Measurements from ENCODE around the gene NMRK2. TPM values are rescaled to one million over a fixed set of nuclear protein-coding genes. Genes with fewer than 3 reads are reported as not detected.
"Not testable (repeated sequence)": the region's sequence is repeated elsewhere in the genome, so short reads cannot be mapped to it uniquely, and the experiment has no call there.

The NMRK2 gene, protein sequence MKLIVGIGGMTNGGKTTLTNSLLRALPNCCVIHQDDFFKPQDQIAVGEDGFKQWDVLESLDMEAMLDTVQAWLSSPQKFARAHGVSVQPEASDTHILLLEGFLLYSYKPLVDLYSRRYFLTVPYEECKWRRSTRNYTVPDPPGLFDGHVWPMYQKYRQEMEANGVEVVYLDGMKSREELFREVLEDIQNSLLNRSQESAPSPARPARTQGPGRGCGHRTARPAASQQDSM
- total RNA-seq = not detected

DNA sequence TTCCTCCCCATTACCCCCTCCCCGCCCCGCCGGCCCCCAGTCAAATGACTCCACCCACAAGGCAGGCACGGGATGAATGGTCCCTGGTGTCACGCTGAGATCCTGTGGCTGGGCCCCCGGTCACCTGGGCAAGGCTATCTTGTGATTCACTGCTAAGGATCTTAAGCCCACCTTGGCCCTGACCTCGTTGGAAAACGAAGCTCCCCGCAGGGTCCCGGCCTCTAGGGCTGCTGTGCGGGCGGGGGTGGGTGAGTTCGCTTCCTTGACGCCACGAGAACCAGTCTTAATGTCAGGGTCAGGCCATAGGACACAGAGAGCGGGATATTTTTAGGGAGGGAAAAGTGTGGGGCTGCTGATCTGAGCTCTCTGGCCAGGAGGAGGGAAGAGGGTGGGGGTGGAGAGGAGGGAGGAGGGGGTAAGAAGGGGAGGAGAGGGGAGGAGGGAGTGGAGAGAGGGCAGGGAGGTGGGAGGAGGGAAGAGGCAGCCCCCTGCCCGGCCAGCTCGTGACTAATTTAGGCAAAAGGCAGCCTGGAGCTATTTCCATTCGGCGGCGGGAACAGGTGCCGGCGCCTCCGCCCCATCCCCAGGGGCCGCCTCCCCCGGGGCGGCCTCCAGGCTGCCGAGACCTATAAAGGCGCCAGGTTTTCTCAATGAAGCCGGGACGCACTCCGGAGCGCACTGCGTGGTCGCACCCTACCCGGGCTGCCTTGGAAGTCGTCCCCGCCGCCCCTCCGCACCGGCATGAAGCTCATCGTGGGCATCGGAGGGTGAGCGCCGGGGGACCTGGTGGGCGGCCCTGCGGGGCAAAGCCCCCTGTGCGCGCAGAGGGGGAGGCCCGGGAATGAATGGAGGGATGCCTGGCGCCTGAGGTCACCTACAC, at the start of gene NMRK2:
TSS of gene NMRK2 (plus strand) at position 139 of the 880 bp plus-strand sequence. CDS start at position 742, 603 bp downstream.
- ATAC-seq = no peak

DNA sequence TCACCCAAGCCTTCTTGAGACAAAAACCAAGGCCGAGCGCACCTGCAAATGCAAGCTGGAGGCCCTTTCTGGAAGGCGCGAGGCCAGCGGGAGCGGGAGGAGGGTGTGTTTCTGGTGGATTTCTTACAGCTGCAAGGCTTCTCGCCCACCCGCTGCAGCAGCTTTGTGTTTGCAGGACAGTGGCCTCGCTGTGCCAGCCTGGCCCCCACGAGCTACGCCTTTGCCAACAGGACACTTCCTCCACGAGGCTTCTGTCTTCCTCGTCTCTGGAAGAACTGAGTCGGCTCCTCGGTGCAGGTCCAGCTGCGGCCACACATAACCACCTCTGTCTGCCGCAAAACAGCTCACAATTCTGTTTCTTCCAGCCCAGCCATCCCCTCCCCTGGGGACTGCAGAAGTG, 42.3 kb upstream of the NMRK2 start:
- ATAC-seq = no peak

DNA sequence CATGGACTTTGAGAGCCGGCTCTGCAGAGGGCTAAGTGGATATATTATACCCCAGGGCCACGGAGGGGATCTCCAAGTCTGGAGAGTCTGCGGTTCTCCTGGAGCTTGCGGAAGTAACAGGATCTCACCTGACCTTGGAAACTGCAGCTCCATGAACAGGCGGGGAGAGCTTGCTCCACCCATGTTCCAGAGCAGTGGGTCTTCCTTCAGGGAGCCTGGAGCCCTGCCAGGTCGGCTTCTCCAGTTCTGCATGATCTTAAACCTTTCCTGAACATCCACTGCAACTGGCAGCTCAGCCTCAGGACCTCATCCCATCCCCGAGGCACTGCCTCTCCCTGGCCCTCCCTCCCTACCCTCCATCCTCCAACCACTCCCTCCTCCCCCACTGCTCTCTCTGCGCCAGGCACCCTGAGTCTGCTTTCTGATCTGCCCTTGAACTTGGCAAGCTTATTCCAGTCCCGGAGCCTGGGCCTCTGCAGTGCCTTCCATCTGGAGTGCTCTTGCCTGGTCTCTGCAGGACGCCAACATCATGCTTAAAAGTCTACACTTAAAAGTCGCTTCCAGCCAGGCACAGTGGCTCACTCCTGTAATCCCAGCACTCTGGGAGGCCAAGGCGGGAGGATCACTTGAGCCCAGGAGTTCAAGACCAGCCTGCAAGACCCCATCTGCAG, 39.2 kb upstream of the NMRK2 start:
- no peak for ATAC-seq

DNA sequence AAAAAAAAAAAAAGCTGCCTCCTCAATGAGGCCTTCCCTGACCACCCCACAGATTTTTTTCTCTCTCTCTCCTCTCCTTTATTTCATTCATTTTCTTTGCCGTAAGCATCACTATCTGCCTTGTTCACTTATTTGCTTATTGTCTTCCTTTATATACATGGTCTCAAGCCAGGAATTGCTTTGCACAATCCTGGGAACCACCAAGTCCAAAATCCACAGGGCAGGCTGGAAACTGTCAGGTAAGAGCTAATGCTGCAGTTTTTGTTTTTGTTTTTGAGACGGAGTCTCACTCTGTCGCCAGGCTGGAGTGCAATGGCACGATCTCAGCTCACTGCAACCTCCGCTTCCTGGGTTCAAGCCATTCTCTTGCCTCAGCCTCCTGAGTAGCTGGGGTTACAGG, 37.9 kb upstream of the NMRK2 start:
- not testable (repeated sequence) for ATAC-seq

DNA sequence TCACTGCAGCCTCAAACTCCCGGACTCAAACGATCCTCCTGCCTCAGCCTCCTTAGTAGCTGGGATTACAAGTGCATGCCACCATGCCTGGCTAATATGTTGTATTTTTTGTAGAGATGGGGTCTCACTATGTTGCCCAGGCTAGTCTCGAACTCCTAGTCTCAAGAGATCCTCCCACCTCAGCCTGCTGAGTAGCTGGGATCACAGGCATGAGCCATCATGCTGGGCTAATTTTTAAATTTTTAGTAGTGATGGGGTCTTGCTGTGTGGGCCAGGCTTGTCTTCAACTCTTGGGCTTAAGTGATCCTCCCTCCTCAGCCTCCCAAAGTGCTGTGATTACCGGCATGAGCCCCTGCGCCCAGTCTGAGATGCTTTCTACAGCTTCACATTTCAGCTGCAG, 37.1 kb upstream of the NMRK2 start:
- ATAC-seq = no peak

DNA sequence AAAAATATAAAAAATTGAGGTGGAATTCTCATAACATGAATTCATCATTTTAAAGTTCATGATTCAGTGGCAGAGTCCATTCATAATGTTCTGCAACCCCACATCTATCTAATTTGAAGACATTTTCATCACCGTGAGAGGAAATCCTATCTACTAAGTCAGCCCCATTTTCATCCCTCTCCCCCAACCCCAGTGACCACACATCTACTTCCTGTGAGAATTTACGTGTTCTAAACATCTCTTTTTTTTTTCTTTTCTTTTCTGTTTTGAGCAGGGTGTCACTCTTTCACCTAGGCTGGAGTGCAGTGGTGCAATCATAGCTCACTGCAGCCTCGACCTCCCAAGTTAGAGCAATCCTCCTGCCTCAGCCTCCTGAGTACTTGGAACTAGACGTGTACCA, 34.9 kb upstream of the NMRK2 start:
- ATAC-seq = no peak

DNA sequence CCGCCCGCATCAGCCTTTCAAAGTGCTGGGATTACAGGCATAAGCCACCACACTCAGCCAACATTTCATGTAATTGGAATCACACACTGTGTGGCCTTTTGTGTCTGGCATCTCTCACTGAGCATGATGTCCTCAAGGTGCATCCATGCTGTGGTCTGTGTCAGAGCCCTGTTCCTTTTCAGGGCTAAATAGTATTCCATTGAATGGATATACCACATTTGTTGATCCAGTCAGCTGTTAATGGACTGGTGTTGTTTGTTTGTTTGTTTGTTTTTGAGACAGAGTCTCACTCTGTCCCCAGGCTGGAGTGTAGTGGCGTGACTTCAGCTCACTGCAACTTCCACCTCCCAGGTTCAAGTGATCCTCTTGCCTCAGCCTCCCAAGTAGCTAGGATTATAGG, 34.4 kb upstream of the NMRK2 start:
- ATAC-seq = no peak

DNA sequence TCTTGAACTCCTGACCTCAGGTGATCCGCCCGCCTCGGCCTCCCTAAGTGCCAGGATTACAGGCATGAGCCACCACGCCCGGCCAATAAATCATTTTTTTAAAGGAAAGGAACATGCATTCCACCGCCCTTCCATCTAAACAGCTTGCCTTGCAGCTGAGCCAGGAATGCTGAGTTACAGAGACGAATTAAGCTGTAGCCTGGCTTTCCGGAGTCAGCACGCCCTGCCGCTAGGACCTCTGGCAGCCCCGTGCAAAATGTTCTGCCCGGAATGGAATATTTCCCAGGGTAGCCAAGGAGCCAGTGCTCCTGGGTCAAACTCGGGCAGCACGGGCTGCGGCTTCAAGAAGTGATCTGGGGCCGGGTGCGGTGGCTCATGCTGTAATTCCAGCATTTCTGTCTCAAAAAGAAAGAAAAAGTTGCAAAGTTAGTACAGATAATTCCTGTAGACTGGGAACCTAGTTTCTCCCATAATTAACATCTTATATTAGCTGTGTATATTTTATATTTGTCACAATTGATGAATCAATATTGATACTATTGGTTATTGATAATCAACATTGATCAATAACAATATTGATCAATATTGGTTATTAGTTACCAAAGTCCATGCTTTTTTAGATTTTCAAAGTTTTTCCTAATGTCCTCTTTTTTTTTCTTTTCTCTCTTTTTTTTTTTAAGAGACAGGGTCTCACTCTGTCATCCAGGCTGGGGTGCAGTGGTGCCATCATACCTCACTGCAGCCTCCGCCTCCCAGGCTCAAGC, 33.2 kb upstream of the NMRK2 start:
- no peak for ATAC-seq

DNA sequence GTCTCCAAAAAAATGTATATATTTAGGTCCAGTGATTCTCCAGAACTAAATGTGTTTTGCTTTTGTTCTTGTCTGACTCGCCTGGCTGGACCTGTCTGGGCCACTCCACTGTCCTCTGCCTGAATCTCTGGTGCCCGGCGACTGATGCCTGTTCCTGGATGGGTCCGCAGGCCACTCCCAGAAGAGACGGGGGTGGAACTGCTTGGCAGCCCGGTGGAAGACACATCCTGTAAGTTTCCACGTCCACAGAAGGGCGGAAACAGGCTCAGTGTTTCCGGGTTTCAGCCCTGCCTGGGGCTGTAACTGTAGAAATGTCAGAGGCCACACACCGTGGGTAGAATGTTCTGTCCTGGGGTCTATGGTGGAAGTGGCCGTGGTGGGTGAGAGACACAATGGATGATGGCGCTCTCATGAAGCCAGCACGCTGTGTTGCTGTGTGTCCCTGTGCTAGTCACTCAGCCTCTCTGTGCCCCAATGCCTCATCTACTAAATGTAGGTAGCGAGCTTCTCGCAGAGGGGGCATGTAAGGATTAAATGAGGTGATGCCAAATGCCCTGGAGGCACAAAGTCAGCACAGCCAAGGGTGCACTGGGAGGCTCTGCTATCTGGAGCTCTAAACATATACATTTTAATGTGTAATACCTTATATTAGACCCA, 30.4 kb upstream of the NMRK2 start:
- ATAC-seq = peak; percentile 44

DNA sequence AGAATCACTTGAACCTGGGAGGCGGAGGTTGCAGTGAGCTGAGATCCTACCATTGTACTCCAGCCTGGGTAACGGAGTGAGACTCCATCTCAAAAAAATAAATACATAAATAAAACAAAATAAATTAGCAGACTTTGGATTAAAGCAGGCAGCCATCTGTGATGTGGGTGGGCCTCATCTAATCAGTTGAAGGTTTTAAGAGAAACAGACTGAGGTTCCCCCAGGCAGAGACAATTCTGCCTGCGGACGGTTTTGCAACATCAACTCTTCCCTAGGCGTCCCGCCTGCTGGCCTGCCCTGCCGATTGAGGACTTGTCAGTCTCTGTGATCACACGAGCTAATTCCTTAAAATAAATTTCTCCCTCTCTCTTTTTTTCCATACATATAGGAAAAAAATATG, 28.6 kb upstream of the NMRK2 start:
- no peak for ATAC-seq

DNA sequence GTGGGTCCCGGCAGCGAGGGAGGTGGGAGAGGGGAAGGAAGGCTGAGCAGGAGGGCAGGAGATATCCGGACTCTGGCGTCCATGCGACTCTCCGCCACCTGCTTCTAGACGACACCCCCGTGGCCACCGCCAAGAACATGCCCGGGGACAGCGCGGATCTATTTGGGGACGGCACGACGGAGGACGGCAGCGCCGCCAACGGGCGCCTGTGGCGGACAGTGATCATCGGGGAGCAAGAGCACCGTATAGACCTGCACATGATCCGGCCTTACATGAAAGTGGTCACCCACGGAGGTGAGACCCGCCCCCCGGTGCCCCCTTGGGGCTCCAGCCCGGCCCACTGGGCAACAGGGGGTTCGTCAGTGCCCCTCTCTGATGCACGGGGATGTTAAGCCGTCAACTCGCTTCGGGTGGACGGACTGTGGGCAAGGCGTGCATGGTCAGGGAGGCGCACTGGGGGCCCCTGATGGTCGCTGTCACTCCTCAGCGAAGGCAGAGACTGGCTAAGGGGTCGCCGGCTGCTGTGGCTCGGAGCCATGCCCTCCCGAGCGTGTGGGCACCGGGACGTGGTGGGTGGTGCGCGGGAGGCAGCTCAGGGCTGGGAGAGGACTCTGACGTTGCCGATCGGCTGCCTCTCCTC, 25.1 kb upstream of the NMRK2 start:
- no peak for ATAC-seq

DNA sequence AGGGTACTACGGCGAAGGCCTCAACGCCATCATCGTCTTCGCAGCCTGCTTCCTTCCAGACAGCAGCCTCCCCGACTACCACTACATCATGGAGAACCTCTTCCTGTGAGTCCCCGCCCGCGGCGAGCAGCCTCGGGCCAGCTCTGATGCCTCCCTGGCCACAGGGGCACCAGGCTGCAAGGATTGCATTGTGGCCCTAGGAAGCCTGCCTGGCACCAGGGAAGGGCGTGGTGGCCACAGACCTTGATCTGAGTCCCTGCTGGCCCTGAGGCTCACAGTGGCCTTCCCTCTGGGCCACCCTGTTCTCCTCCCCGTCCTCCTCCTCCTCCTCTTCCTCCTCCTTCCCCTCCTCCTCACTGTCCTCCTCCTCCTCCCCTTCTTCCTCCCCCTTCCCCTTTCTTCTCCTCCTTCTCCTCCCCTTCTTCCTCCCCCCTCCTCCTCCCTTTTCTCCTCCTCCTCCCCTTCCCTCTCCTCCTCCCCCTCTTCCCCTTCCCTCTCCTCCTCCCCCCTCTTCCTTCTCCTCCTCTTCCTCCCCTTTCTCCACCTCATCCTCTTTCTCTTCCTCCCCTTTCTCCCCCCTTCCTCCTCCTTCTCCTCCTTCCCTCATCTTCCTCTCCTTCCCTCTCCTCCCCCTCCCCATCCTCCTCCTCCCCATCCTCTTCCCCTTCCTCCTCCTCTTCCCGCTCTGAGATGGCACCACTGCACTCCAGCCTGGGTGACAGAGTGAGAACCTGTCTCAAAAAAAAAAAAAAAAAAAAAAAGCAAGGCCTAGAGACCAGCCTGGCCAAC, 24.4 kb upstream of the NMRK2 start:
- no peak for ATAC-seq

DNA sequence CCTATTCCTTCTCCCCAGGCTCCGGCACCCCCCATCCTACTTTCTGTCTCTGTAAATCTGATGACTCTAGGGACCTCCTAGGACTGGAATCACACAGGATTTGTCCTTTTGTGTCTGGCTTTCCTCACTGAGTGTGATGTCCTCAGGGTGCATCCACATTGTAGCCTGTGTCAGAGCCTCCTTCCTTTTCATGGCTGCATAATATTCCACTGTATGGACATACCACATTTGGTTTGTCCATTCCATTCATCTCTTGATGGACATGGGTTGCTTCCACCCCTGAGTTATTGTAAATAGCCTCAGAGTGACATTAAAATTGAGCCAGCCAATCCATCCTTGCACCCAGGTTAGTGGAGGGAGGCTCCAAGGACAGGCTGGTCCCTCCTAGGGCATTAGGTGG, 22.8 kb upstream of the NMRK2 start:
- no peak for ATAC-seq

DNA sequence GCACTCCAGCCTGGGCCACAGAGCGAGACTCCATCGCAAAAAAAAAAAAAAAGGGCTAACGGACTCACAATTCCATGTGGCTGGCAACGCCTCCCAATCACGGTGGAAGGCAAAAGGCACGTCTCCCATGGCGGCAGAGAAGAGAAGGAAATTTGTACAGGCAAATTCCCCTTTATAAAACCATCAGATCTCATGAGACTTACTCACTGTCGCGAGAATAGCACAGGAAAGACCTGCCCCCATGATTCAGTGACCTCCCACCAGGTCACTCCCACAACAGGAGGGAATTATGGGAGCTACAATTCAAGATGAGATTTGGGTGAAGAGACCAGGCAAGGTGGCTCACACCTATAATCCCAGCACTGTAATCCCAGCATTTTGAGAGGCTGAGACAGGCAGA, 18.7 kb upstream of the NMRK2 start:
- no peak for ATAC-seq

DNA sequence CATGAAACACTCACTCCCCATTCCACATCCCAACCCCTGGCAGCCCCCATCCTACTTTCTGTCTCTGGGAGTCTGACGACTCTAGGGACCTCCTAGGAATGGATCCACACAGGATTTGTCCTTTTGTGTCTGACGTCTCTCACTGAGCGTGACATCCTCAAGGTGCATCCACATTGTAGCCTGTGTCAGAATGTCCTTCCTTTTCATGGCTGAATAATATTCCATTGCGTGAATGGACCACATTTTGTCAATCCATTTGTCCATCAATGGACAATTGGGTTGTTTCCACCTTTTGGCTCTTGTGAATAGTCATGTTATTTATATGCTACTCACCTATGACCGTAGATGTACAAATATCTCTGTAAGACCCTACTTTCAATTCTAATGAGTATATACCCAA, 16.8 kb upstream of the NMRK2 start:
- ATAC-seq = no peak

DNA sequence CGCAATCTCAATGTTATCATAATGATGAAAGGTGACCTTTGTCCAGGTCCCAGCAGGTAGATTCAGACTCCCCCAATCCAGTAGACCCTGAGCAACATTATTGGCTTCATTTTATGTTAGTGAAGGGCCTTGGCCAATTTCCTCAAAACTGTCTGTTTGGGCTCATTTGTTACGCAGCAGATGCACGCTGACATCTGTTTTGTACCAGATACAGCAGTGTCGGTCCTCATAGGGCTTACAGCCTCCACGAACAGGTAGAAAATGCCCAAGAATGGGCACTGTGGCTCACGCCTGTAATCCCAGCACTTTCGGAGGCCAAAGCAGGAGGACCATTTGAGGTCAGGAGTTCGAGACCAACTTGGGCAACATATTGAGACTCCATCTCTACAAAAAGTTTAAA, 13.1 kb upstream of the NMRK2 start:
- no peak for ATAC-seq

DNA sequence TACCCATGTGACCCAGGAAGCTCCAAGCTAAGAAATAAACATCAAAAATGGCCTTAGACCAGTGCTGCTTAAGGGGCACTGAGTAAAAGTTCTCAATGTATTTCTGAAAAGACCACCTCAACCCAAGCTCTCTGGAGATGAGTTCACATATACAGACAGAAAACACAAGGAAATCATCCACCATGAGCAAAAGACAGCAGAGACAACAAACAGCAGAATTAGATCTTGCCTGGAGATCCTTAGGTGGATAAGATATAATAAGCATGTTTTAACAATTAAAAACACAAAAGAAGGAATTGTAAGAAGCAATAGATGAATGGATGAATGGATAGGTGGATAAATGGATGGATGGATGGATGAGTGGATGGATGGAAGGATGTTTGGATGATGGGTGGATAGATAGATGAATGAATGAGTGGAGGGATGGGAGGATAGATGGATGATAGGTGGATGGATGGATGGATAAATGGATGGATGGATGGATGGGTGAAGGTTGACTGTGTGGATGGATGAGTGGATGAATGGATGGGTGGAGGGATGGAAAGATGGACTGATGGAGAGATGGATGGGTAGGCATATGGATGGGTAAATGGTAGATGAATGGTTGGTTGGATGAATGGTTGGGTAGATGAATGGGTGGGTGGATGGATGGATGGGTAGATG, 9.6 kb upstream of the NMRK2 start:
- no peak for ATAC-seq

DNA sequence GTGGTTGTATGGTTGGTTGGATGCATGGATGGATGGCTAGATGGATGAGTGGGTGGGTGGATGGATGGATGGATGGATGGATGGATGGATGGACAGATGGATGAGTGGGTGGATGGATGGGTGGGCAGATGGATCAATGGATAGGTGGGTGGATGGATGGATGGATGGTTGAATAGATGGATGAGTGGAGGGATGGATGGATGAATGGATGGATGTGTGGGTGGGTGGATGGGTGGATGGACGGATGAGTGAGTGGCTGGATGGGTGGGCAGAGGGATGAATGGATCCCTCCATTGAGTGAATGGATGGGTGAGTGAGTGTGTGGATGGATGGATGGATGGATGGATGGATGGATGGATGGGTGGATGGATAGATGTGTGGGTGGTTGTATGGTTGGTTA, 9.0 kb upstream of the NMRK2 start:
- ATAC-seq = no peak

DNA sequence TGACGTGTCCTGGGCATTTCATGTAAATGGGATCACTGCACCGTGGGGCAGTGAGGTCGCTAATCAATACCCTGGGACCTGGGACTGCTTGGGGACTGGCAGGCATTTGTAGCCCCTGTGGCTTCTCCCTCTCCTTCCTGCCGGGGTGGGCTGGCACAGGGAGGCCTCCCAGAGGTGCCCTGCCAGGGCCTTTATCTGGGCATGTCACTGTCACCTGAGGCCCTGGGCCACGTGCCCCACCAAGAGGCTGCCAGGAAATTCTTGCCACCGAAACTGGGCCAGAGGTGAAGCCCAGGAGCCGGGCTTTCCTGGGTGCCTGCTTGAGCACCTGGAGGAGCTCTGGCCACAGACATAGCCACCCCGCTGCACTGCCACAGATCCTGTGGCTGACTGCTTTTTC, 1.8 kb upstream of the NMRK2 start:
- ATAC-seq = no peak

All from esophagus mucosa (tissue), 1 donor.